Activated T-helper 1 cell treated with anti-CD3 and anti-CD28 coated beads, Interleukin-12 subunit alpha, Interleukin-12 subunit beta, Interleukin-2, Interleukin-4 antibody, amounts not matched to agents 30 ng/mL and 10 ng/mL and 1 ng/mL, durations not matched to agents 14 hours and 24 hours and 36 hours (primary cell): ENCODE results near the gene KLF3. TPM values are rescaled to one million over a fixed set of nuclear protein-coding genes. Genes with fewer than 3 reads are reported as not detected.

Experiments
- DNase-seq: peaks from one replicate; pipeline ENCODE4 v3.0.0; 2021; ENCODE audit warnings: low spot score
- H3K27ac Mint-ChIP-seq: one replicate; pipeline ENCODE4 v1.8.0; 2021; ENCODE audit warnings: mild to moderate bottlenecking, mixed read lengths
- H3K27me3 Mint-ChIP-seq: one replicate; pipeline ENCODE4 v1.8.0; 2022; ENCODE audit warnings: mild to moderate bottlenecking, moderate library complexity, mixed read lengths; ENCODE audit not compliant: insufficient read depth
- H3K36me3 Mint-ChIP-seq: one replicate; pipeline ENCODE4 v1.8.0; 2021; ENCODE audit warnings: low read depth, mixed read lengths
- H3K4me1 Mint-ChIP-seq: one replicate; pipeline ENCODE4 v1.8.0; 2021; ENCODE audit warnings: low read depth, mixed read lengths
- H3K4me3 Mint-ChIP-seq: one replicate; pipeline ENCODE4 v1.8.0; 2021; ENCODE audit warnings: mild to moderate bottlenecking, moderate library complexity, mixed read lengths
- H3K9me3 Mint-ChIP-seq: one replicate; pipeline ENCODE4 v1.8.0; 2021; ENCODE audit warnings: mixed read lengths
- intact Hi-C: fragments of 100-400 bp; cut with micrococcal nuclease; formaldehyde crosslinking; loops from one replicate; pipeline ENCODE4 v1.15.1; 2024
- total RNA-seq: library from RNA; stranded (reverse); gene quantifications from 2 replicates; pipeline ENCODE4 v1.2.3, GENCODE V29; 2022

Gene KLF3
- total RNA-seq, 1 donor from 2014 or later = 1.8 TPM

- Mint-ChIP-seq H3K27me3 (peaks cover 9% of the 10 kb centered on the region), H3K9me3 (no peaks in the 10 kb centered on the region), H3K4me3 (peak overlapping the region; percentile 45), H3K4me1 (peaks cover 82% of the 10 kb centered on the region), H3K27ac (peak overlapping the region; percentile 41), H3K36me3 (no peaks in the 10 kb centered on the region)
- no peak for DNase-seq
- intact Hi-C loops = no loop called here
Observed at GRCh38 chr4:38671592-38671940, 7.6 kb downstream of the KLF3 start.

GRCh38 chr4:38672074-38672396 lies 8.0 kb downstream of the KLF3 start:
- H3K4me1 Mint-ChIP-seq = peaks cover 77% of the 10 kb centered on the region
- DNase-seq = no peak
- H3K4me3 Mint-ChIP-seq = peak overlapping the region; percentile 45
- peaks cover 9% of the 10 kb centered on the region for H3K27me3 Mint-ChIP-seq
- H3K9me3 Mint-ChIP-seq = no peaks in the 10 kb centered on the region
- no peak overlapping the region for H3K27ac Mint-ChIP-seq
- intact Hi-C loops = no loop called here
- no peaks in the 10 kb centered on the region for H3K36me3 Mint-ChIP-seq

- H3K9me3 Mint-ChIP-seq = no peaks in the 10 kb centered on the region
- H3K27ac Mint-ChIP-seq = no peak overlapping the region
- H3K36me3 Mint-ChIP-seq = no peaks in the 10 kb centered on the region
- intact Hi-C loops = no loop called here
- no peak for DNase-seq
- H3K4me3 Mint-ChIP-seq = peak overlapping the region; percentile 3
- H3K4me1 Mint-ChIP-seq = peaks cover 76% of the 10 kb centered on the region
- H3K27me3 Mint-ChIP-seq = peaks cover 7% of the 10 kb centered on the region
Observed at GRCh38 chr4:38672397-38673129, 8.6 kb downstream of the KLF3 start.

- H3K27ac Mint-ChIP-seq = no peak overlapping the region
- no peaks in the 10 kb centered on the region for H3K9me3 Mint-ChIP-seq
- no peaks in the 10 kb centered on the region for H3K36me3 Mint-ChIP-seq
- H3K4me1 Mint-ChIP-seq = peaks cover 80% of the 10 kb centered on the region
- peaks cover 4% of the 10 kb centered on the region for H3K27me3 Mint-ChIP-seq
- H3K4me3 Mint-ChIP-seq = peak overlapping the region; percentile 34
- intact Hi-C loops = no loop called here
- DNase-seq = no peak
Observed at GRCh38 chr4:38673130-38673978, 9.4 kb downstream of the KLF3 start.

GRCh38 chr4:38674258-38675144 lies 10.5 kb downstream of the KLF3 start:
- intact Hi-C loops = loop anchor here (1.0 to 5.0 kb wide), 8 partner anchors 9 to 612 kb away; no protein-coding TSS in a partner anchor
- H3K4me3 Mint-ChIP-seq = peak overlapping the region; percentile 40
- H3K4me1 Mint-ChIP-seq = peaks cover 73% of the 10 kb centered on the region
- H3K27ac Mint-ChIP-seq = peak overlapping the region; percentile 57
- DNase-seq = no peak
- no peaks in the 10 kb centered on the region for H3K27me3 Mint-ChIP-seq
- H3K36me3 Mint-ChIP-seq = peaks cover 6% of the 10 kb centered on the region
- H3K9me3 Mint-ChIP-seq = no peaks in the 10 kb centered on the region

- Mint-ChIP-seq H3K27ac (no peak overlapping the region), H3K4me1 (peaks cover 66% of the 10 kb centered on the region), H3K36me3 (peaks cover 7% of the 10 kb centered on the region), H3K9me3 (no peaks in the 10 kb centered on the region), H3K4me3 (no peak overlapping the region), H3K27me3 (no peaks in the 10 kb centered on the region)
- intact Hi-C loops = loop anchor here (1.0 to 5.0 kb wide), 8 partner anchors 10 to 613 kb away; no protein-coding TSS in a partner anchor
- DNase-seq = peak; percentile 69
Observed at GRCh38 chr4:38675146-38676121, 11.4 kb downstream of the KLF3 start.

- Mint-ChIP-seq H3K9me3 (no peaks in the 10 kb centered on the region), H3K4me3 (no peak overlapping the region), H3K27ac (no peak overlapping the region), H3K36me3 (peaks cover 15% of the 10 kb centered on the region), H3K4me1 (peaks cover 57% of the 10 kb centered on the region), H3K27me3 (no peaks in the 10 kb centered on the region)
- intact Hi-C loops = loop anchor here (5.0 kb wide), 1 partner anchor 65 kb away; no protein-coding TSS in a partner anchor
- DNase-seq = no peak
Observed at GRCh38 chr4:38676986-38677385, 13.0 kb downstream of the KLF3 start.

- DNase-seq = no peak
- Mint-ChIP-seq H3K4me3 (no peak overlapping the region), H3K9me3 (no peaks in the 10 kb centered on the region), H3K27ac (no peak overlapping the region), H3K4me1 (peaks cover 56% of the 10 kb centered on the region), H3K27me3 (no peaks in the 10 kb centered on the region), H3K36me3 (peaks cover 17% of the 10 kb centered on the region)
- intact Hi-C loops = loop anchor here (5.0 kb wide), 1 partner anchor 65 kb away; no protein-coding TSS in a partner anchor
Observed at GRCh38 chr4:38677441-38677840, 13.4 kb downstream of the KLF3 start.

- H3K4me3 Mint-ChIP-seq = no peak overlapping the region
- intact Hi-C loops = loop anchor here (5.0 kb wide), 1 partner anchor 66 kb away; no protein-coding TSS in a partner anchor
- peaks cover 17% of the 10 kb centered on the region for H3K36me3 Mint-ChIP-seq
- H3K4me1 Mint-ChIP-seq = peaks cover 55% of the 10 kb centered on the region
- no peak for DNase-seq
- H3K27ac Mint-ChIP-seq = no peak overlapping the region
- no peaks in the 10 kb centered on the region for H3K9me3 Mint-ChIP-seq
- no peaks in the 10 kb centered on the region for H3K27me3 Mint-ChIP-seq
Observed at GRCh38 chr4:38678078-38678477, 14.1 kb downstream of the KLF3 start.

GRCh38 chr4:38679921-38680320 lies 15.9 kb downstream of the KLF3 start:
- intact Hi-C loops = loop anchor here (5.0 kb wide), 1 partner anchor 68 kb away; no protein-coding TSS in a partner anchor
- Mint-ChIP-seq H3K4me3 (no peak overlapping the region), H3K27ac (no peak overlapping the region), H3K36me3 (peaks cover 22% of the 10 kb centered on the region), H3K27me3 (no peaks in the 10 kb centered on the region), H3K9me3 (no peaks in the 10 kb centered on the region), H3K4me1 (peaks cover 50% of the 10 kb centered on the region)
- no peak for DNase-seq

- no peak for DNase-seq
- no peaks in the 10 kb centered on the region for H3K27me3 Mint-ChIP-seq
- H3K36me3 Mint-ChIP-seq = peaks cover 24% of the 10 kb centered on the region
- intact Hi-C loops = no loop called here
- H3K9me3 Mint-ChIP-seq = no peaks in the 10 kb centered on the region
- H3K4me3 Mint-ChIP-seq = no peak overlapping the region
- peaks cover 42% of the 10 kb centered on the region for H3K4me1 Mint-ChIP-seq
- no peak overlapping the region for H3K27ac Mint-ChIP-seq
Observed at GRCh38 chr4:38681281-38681991, 17.4 kb downstream of the KLF3 start.
